CD4-positive, alpha-beta memory T cell (primary cell): Measurements from ENCODE around the gene RTL10. TPM values are rescaled to one million over a fixed set of nuclear protein-coding genes. Genes with fewer than 3 reads are reported as not detected.

ENCODE experiments used
- CTCF ChIA-PET: fragments of 350-600 bp; sonication (Branson Sonifier 250); formaldehyde crosslinking; loops from one replicate; lab custom pipeline; 2021; ENCODE audit warnings: inconsistent platforms; ENCODE audit not compliant: partially characterized antibody; lab: Charles Lee
- POLR2A ChIA-PET: fragments of 350-600 bp; sonication (Branson Sonifier 250); formaldehyde crosslinking; loops from one replicate; lab custom pipeline; 2021; ENCODE audit not compliant: partially characterized antibody; lab: Charles Lee
- DNase-seq, 5 donors: peaks; one replicate each; pipeline versions ENCODE4 v3.0.0 to v3.0.0-alpha.2; 2020 to 2022; ENCODE audit warnings: mixed read lengths in 1 of 5
- H3K27ac ChIP-seq: one replicate; pipeline ENCODE4 v1.7.0; 2013; ENCODE audit warnings: low read depth, low read length
- H3K27me3 ChIP-seq: 2 replicates; pipeline ENCODE4 v1.7.0; 2013; ENCODE audit warnings: mild to moderate bottlenecking, low read length, moderate library complexity; ENCODE audit not compliant: insufficient read depth
- H3K36me3 ChIP-seq: 2 replicates; pipeline ENCODE4 v1.7.0; 2013; ENCODE audit warnings: mild to moderate bottlenecking, low read length, moderate library complexity; ENCODE audit not compliant: insufficient read depth
- H3K4me1 ChIP-seq: 2 replicates; pipeline ENCODE4 v1.7.0; 2013; ENCODE audit warnings: mild to moderate bottlenecking, low read length, moderate library complexity; ENCODE audit not compliant: insufficient read depth
- H3K4me3 ChIP-seq, 2 donors: one replicate each; pipeline ENCODE4 v1.7.0; 2013; ENCODE audit warnings: low read length in 2 of 2, mild to moderate bottlenecking in 1 of 2
- H3K9me3 ChIP-seq, 2 donors: one replicate each; pipeline ENCODE4 v1.7.0; 2013; ENCODE audit warnings: low read length in 2 of 2, control low read depth in 1 of 2; ENCODE audit not compliant: control insufficient read depth in 1 of 2
- H3K27ac Mint-ChIP-seq, 7 donors: one replicate each; pipeline ENCODE4 v1.8.0; 2020 to 2021; ENCODE audit warnings: mixed read lengths in 7 of 7, mild to moderate bottlenecking in 6 of 7, inconsistent platforms in 3 of 7, moderate library complexity in 3 of 7
- H3K27me3 Mint-ChIP-seq, 2 donors: one replicate each; pipeline ENCODE4 v1.8.0; 2020 to 2021; ENCODE audit warnings: mixed read lengths in 2 of 2
- H3K36me3 Mint-ChIP-seq, 2 donors: one replicate each; pipeline ENCODE4 v1.8.0; 2020 to 2021; ENCODE audit warnings: mixed read lengths in 2 of 2, inconsistent platforms in 1 of 2, mild to moderate bottlenecking in 1 of 2
- H3K4me1 Mint-ChIP-seq, 4 donors: one replicate each; pipeline ENCODE4 v1.8.0; 2020 to 2021; ENCODE audit warnings: mixed read lengths in 4 of 4, mild to moderate bottlenecking in 1 of 4
- H3K4me3 Mint-ChIP-seq, 8 donors: one replicate each; pipeline ENCODE4 v1.8.0; 2020 to 2021; ENCODE audit warnings: mixed read lengths in 8 of 8, mild to moderate bottlenecking in 7 of 8, moderate library complexity in 6 of 8, inconsistent platforms in 3 of 8
- H3K9me3 Mint-ChIP-seq, 8 donors: one replicate each; pipeline ENCODE4 v1.8.0; 2020 to 2021; ENCODE audit warnings: mixed read lengths in 8 of 8, mild to moderate bottlenecking in 5 of 8, inconsistent platforms in 3 of 8, moderate library complexity in 1 of 8
- intact Hi-C: fragments of 100-400 bp; cut with micrococcal nuclease; formaldehyde crosslinking; loops from one replicate; pipeline ENCODE4 v1.15.1; 2023
- polyA plus RNA-seq, 2 donors: library from polyadenylated mRNA; unstranded; fragments of 300-500 nt; fragmentation: Illumina TruSeq; gene quantifications; one replicate each; pipeline ENCODE4 v1.2.3, GENCODE V29; 2021
- total RNA-seq, 2 experiments: library from RNA; stranded (reverse); gene quantifications; one replicate each; pipeline ENCODE4 v1.2.3, GENCODE V29; 2021

RTL10 gene
- total and polyA plus RNA-seq, 4 experiments from 2014 or later, result 4.3 to 27.6 (median 20.0) TPM

DNA sequence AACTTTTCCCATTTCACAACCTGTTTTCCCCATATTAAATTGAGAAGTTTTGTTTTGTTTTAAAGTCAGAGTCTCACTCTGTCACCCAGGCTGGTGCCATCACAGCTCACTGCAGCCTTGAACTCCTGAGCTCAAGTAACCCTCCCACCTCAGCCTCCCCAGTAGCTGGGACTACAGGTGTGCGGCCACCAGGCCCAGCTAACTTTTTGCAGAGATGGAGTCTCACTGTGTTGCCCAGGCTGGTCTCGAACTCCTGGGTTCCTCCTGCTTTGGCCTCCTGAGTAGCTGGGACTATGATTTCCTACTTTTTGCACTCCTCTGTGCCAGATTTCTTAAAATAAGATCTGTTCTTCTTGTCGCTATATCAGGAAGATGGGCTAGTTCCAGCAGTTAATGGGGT lies 44.9 kb downstream of the RTL10 start:
- Histone ChIP-seq H3K27ac (no peak overlapping the region), H3K27me3 (no peaks in the 10 kb centered on the region), H3K4me3 (no peak overlapping the region), H3K9me3 (no peaks in the 10 kb centered on the region), H3K36me3 (peaks cover 6% of the 10 kb centered on the region), H3K4me1 (peaks cover 19% of the 10 kb centered on the region)
- Mint-ChIP-seq H3K36me3 (peaks cover 12 to 15% of the 10 kb centered on the region in 2 donors), H3K27ac (peak overlapping the region in 2 of 7 donors; percentile 37 to 57), H3K27me3 (no peaks in the 10 kb centered on the region), H3K4me3 (no peak overlapping the region), H3K9me3 (no peaks in the 10 kb centered on the region), H3K4me1 (peaks cover 0 to 10% (median 0%) of the 10 kb centered on the region in 4 donors)
- intact Hi-C loops, result no loop called here
- CTCF ChIA-PET, result no interaction called here
- POLR2A ChIA-PET, result no interaction called here
- DNase-seq, result no peak

DNA sequence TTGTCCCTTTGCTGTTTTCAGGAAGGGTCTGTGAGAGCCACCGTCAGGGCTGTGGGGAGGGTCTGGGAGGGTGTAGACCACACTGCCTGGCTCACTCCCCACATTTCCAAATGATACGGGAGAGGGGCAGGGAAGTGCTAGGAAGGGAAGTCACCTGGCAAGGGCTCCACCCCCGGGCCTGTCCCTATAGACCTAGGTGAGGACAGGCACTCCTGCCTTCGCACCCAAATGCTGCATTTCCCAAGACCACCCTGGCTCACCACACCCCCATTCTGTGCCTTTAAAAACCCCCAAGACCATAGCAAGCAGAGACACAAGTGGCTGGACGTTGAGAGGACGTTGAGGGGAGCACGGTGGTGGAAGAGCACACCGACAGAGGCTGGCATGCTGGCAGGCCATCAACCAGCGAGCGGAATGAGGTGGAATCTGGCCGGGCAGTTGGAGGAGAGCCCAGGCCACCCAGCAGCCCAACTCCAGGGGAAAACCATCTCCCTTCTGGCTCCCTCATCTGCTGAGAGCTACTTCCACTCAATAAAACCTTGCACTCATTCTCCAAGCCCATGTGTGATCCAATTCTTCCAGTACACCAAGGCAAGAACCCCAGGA lies 45.7 kb downstream of the RTL10 start:
- Mint-ChIP-seq H3K4me3 (no peak overlapping the region), H3K4me1 (peaks cover 0 to 4% (median 0%) of the 10 kb centered on the region in 4 donors), H3K27me3 (no peaks in the 10 kb centered on the region), H3K27ac (peak overlapping the region in 1 of 7 donors; percentile 24), H3K9me3 (no peaks in the 10 kb centered on the region), H3K36me3 (peaks cover 9 to 13% of the 10 kb centered on the region in 2 donors)
- H3K9me3 ChIP-seq, result no peaks in the 10 kb centered on the region
- H3K36me3 ChIP-seq, result peaks cover 6% of the 10 kb centered on the region
- POLR2A ChIA-PET, result no interaction called here
- DNase-seq, result no peak
- intact Hi-C loops, result no loop called here
- H3K4me3 ChIP-seq, result no peak overlapping the region
- no peak overlapping the region for H3K27ac ChIP-seq
- peaks cover 19% of the 10 kb centered on the region for H3K4me1 ChIP-seq
- CTCF ChIA-PET, result no interaction called here
- no peaks in the 10 kb centered on the region for H3K27me3 ChIP-seq

DNA sequence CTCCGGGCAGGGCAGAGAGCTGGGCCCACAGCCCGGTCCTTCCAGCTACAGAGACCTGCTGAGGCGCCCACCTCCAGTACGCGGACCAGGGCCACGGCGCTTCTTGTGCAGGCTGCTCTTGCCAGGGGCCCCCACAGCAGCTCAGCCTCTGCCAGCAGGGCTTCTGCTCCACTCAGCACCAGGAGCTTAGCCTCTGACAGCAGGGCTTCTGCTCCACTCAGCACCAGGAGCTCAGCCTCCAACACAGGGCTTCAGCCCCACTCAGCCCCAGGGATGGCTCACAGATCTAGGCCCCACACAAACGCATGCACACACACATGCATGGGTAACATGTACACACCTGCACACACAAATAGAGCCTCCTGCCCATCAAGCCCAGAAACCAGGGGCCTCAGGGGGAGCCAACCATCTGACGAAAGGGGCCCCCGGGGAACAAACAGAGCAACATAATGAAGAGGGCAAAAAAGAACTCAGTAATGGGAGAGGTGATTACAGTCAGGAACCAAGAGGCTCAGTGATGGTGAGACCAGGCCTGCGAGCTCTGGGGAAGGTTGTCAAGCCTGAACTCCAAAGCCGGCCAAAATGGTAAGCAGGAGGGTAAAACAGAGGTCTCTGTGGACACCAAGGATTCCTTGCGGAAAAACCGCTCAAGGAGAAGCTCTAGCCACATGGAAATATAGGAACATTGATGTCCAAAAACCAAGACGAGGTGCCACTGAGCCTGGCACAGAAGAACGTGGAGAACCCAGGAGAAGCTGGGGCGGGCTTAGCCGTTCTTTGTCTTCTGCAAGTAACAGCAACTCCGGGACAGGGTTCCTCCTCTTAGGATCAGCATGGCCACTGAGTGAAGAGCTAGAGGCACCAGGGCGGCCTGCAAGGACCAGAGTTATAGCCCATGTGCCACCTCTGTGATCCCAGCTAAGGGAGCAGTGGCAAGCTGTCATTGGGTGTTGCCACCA lies 46.5 kb downstream of the RTL10 start:
- no peak for DNase-seq
- Histone ChIP-seq H3K4me1 (peaks cover 19% of the 10 kb centered on the region), H3K9me3 (no peaks in the 10 kb centered on the region), H3K27me3 (no peaks in the 10 kb centered on the region), H3K36me3 (peaks cover 6% of the 10 kb centered on the region), H3K4me3 (no peak overlapping the region), H3K27ac (no peak overlapping the region)
- CTCF ChIA-PET, result no interaction called here
- POLR2A ChIA-PET, result no interaction called here
- peaks cover 0 to 4% (median 0%) of the 10 kb centered on the region in 4 donors for H3K4me1 Mint-ChIP-seq
- no peak overlapping the region for H3K4me3 Mint-ChIP-seq
- intact Hi-C loops, result no loop called here
- no peak overlapping the region for H3K27ac Mint-ChIP-seq
- H3K36me3 Mint-ChIP-seq, result peaks cover 9 to 13% of the 10 kb centered on the region in 2 donors
- H3K9me3 Mint-ChIP-seq, result no peaks in the 10 kb centered on the region
- H3K27me3 Mint-ChIP-seq, result no peaks in the 10 kb centered on the region

DNA sequence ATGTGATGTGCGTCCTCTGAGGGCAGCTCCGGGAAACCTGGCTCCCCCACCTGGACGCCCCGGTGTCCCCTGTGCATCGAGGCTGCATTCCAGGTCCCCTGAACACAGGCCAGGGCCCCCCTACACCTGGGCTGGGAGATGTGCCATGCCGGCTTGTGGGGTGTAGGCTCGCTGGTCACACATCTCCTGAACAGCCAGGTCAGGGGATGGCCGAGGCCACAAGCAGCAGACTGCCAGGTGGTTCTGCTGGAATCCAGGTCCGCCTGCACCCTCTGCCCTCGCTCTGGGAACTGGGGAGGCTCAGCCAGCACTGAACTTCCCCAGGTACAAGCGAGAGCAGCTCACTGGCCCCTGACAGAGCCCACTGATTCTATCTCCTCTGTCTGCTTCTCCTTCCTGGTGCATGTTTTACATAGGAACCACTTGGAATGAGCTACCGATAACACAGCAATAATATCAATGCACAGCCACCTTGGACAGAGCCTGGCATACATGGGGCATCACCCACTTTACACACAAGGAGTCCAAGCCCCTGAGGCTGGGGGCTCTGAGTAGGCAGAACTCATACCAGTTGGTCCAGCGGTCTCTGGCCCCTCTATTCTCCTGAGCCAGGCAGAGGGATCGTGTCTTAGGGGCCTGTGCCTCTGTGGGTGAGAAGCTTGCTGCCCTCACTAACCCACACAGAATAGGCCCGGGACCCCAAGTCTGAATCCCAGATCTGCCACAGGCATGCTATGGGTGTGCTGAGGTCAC lies 47.3 kb downstream of the RTL10 start:
- H3K27me3 Mint-ChIP-seq, result no peaks in the 10 kb centered on the region
- H3K4me1 ChIP-seq, result peaks cover 19% of the 10 kb centered on the region
- intact Hi-C loops, result no loop called here
- peaks cover 6% of the 10 kb centered on the region for H3K36me3 ChIP-seq
- POLR2A ChIA-PET, result no interaction called here
- no peak overlapping the region for H3K27ac ChIP-seq
- H3K36me3 Mint-ChIP-seq, result peaks cover 13 to 15% of the 10 kb centered on the region in 2 donors
- H3K27me3 ChIP-seq, result no peaks in the 10 kb centered on the region
- peaks cover 0 to 4% (median 0%) of the 10 kb centered on the region in 4 donors for H3K4me1 Mint-ChIP-seq
- no peak overlapping the region for H3K27ac Mint-ChIP-seq
- no peak overlapping the region for H3K4me3 ChIP-seq
- no peak overlapping the region for H3K4me3 Mint-ChIP-seq
- no peaks in the 10 kb centered on the region for H3K9me3 Mint-ChIP-seq
- CTCF ChIA-PET, result no interaction called here
- no peaks in the 10 kb centered on the region for H3K9me3 ChIP-seq
- DNase-seq, result no peak

DNA sequence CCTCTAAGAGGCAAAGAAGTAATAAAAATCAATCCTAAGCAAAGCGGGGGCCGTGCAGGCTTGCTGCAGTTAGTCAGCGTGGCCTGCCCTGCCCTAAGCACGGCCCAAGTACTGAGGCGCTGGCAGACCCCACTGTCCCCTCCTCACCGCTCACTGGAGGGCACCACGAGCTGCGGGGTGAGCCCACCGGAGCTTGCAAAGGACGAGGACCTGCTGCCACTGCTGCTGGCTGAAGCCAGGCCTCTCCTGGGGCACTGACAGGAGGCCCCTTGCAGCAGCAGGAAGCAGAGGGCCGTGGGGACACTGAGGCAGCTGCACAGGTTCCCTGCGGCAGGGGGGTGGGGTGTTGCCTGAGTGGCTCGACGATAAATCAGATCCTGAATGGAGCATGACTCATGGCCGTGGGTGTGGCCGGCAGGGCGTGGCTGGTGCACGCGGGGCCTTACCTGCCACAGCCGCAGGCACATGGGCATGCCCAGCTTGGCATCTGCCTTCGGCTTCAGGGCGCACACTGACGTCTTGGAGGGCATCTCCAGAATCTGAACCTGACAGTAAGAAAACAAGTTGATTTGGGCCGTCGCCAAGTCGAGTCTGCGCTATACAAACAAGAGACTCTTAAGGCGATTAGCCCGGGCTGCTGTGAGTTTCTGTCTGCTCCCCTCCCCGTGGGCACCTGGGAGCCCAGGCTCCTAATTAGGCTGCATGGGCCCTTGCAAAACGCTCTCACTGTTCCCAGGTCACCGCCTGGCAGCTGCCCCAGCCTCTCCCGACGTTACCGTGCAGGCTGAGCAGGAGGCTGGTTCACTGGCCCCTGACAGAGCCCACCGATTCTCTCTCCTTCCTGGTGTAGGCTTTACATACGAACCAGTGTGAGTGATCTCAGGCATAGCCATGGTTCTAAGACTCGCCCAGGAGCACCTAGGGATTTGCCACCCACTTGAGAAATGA lies 48.2 kb downstream of the RTL10 start:
- Histone ChIP-seq H3K36me3 (peaks cover 6% of the 10 kb centered on the region), H3K9me3 (no peaks in the 10 kb centered on the region), H3K4me1 (peaks cover 19% of the 10 kb centered on the region), H3K27me3 (no peaks in the 10 kb centered on the region), H3K4me3 (no peak overlapping the region), H3K27ac (no peak overlapping the region)
- intact Hi-C loops, result no loop called here
- no peak for DNase-seq
- Mint-ChIP-seq H3K27ac (no peak overlapping the region), H3K36me3 (peaks cover 19 to 20% of the 10 kb centered on the region in 2 donors), H3K27me3 (no peaks in the 10 kb centered on the region), H3K4me3 (no peak overlapping the region), H3K9me3 (no peaks in the 10 kb centered on the region), H3K4me1 (peaks cover 0 to 4% (median 0%) of the 10 kb centered on the region in 4 donors)
- ChIA-PET CTCF (no interaction called here), POLR2A (no interaction called here)

DNA sequence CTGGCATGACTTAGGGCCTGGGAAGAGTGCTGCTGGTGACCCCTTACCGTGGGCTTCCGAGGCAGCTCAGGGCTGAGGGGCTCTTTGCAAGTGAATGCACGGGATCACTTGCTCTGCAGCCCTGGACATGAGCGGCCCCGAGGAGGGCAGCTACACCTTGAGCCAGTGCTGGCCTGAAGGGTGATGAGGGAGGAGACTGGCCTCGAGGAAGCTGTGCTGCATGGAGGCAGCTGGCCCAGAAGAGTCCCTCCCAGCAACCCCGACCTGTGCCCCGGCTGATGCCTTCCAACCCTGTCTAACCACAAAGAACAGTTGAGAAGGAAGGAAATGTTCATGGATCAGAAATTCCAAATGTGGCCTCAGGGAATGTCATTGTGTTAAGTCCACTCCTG lies 48.9 kb downstream of the RTL10 start:
- H3K36me3 ChIP-seq, result peaks cover 6% of the 10 kb centered on the region
- Mint-ChIP-seq H3K27ac (no peak overlapping the region), H3K4me3 (no peak overlapping the region), H3K36me3 (peaks cover 19 to 20% of the 10 kb centered on the region in 2 donors), H3K27me3 (no peaks in the 10 kb centered on the region), H3K4me1 (no peaks in the 10 kb centered on the region), H3K9me3 (no peaks in the 10 kb centered on the region)
- no peak overlapping the region for H3K4me3 ChIP-seq
- ChIA-PET POLR2A (no interaction called here), CTCF (no interaction called here)
- peaks cover 18% of the 10 kb centered on the region for H3K4me1 ChIP-seq
- no peak for DNase-seq
- H3K27me3 ChIP-seq, result no peaks in the 10 kb centered on the region
- intact Hi-C loops, result no loop called here
- no peaks in the 10 kb centered on the region for H3K9me3 ChIP-seq
- H3K27ac ChIP-seq, result no peak overlapping the region
